Activated CD4-positive, alpha-beta T cell treated with anti-CD3 and anti-CD28 coated beads, Interleukin-2, Interleukin-6, amounts not matched to agents 100 ng/mL and 50 ng/mL, durations not matched to agents 16 hours and 8 hours (primary cell): ENCODE results near the gene GEN1.

Source experiments
- DNase-seq: peaks from one replicate; pipeline ENCODE4 v3.0.0-alpha.2; 2020

GEN1 gene

GRCh38 chr2:17753803-17754663 lies at the start of gene GEN1, which contains the start of gene SMC6:
Gene GEN1 (plus strand): TSS chr2:17754138. CDS start chr2:17759944, 5,806 bp downstream.
Gene SMC6 (minus strand): TSS chr2:17753810. CDS start chr2:17745946, 7,864 bp downstream.
- DNase-seq = peak; percentile 94

- no peak for DNase-seq
These were observed 47.1 kb upstream of the GEN1 start for GRCh38 chr2:17706845-17707244.

- DNase-seq = no peak
These were observed 45.4 kb upstream of the GEN1 start for GRCh38 chr2:17708501-17708900.

- no peak for DNase-seq
These were observed 44.0 kb upstream of the GEN1 start for GRCh38 chr2:17709897-17710296.

GRCh38 chr2:17710547-17711248 lies 43.2 kb upstream of the GEN1 start:
- no peak for DNase-seq

GRCh38 chr2:17713291-17713690 lies 40.6 kb upstream of the GEN1 start:
- peak; percentile 2 for DNase-seq

- no peak for DNase-seq
These were observed 36.3 kb upstream of the GEN1 start for GRCh38 chr2:17717666-17718065.

- DNase-seq = no peak
These were observed 35.2 kb upstream of the GEN1 start for GRCh38 chr2:17718689-17719088.

GRCh38 chr2:17719562-17720371 lies 34.2 kb upstream of the GEN1 start:
- DNase-seq = peak; percentile 13

GRCh38 chr2:17728210-17728609 lies 25.7 kb upstream of the GEN1 start:
- no peak for DNase-seq

GRCh38 chr2:17729880-17730279 lies 24.1 kb upstream of the GEN1 start:
- DNase-seq = no peak

GRCh38 chr2:17733599-17733998 lies 20.3 kb upstream of the GEN1 start:
- DNase-seq = no peak

- DNase-seq = no peak
These were observed 18.1 kb upstream of the GEN1 start for GRCh38 chr2:17735864-17736263.

GRCh38 chr2:17736989-17737388 lies 16.9 kb upstream of the GEN1 start:
- DNase-seq = no peak

GRCh38 chr2:17740203-17740602 lies 13.7 kb upstream of the GEN1 start:
- DNase-seq = no peak

GRCh38 chr2:17747684-17748452 lies 6.1 kb upstream of the GEN1 start:
- DNase-seq = no peak

- no peak for DNase-seq
These were observed 5.2 kb upstream of the GEN1 start for GRCh38 chr2:17748745-17749144.

- no peak for DNase-seq
These were observed 4.0 kb upstream of the GEN1 start for GRCh38 chr2:17749753-17750438.

GRCh38 chr2:17752246-17752645 lies 1.7 kb upstream of the GEN1 start:
- DNase-seq = no peak

- DNase-seq = peak; percentile 56
These were observed 791 bp upstream of the GEN1 start for GRCh38 chr2:17752892-17753802.
